GM18519 (cell line): ENCODE results near the gene LAMA3.
A peak's percentile ranks its signal among the peaks of the same experiment; 100 is the strongest.

Experiments
- ATAC-seq: cut with Tn5 transposase; IDR thresholded peaks from one replicate; pipeline ENCODE4 v1.9.1; 2021; ENCODE audit warnings: mild to moderate bottlenecking, moderate library complexity; ENCODE audit not compliant: unreplicated experiment, low FRiP score

Gene LAMA3

DNA sequence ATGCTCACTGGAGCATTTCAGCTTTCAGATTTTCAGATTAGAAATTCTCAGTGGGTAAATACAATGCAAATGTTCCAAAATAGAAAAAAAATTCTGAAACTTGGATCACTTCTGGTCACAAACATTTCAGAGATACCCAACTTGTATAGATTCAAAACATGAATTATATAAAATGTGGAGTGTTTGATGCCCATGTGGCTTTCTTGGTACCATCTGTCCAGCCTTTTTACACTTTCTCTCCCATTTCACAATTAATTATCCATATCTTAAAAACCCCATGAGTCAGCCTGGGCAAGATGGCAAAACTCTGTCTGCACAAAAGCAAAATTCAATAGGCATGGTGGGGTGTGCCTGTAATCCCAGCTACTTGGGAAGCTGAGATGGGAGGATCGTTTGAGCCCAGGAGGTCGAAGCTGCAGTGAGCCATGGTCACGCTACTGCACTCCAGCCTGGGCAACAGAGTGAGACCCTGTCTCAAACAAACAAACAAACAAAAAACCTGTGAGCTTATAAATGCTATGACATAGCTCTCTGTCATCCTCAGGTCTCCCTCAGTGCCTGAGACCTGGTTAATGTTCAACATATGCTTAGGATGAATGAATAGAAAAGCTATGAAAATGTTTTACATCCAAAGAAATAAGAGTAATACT lies 179.0 kb downstream of the LAMA3 start:
- no peak for ATAC-seq

GRCh38 chr18:23870676-23871380 lies 181.6 kb downstream of the LAMA3 start:
- ATAC-seq = no peak

DNA sequence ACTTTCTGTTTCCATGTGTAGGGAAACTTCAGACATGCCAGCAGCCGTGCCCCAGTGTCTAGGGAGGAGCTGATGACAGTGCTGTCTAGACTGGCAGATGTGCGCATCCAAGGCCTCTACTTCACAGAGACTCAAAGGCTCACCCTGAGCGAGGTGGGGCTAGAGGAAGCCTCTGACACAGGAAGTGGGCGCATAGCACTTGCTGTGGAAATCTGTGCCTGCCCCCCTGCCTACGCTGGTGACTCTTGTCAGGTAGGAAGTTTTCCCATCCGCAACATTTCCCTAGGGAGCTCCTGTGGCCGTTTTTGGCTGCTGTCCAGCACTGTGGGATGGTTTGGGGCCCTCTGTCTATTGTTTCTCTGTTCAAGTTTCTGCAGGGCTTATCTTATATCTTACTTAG lies 182.2 kb downstream of the LAMA3 start:
- ATAC-seq = peak; percentile 58

DNA sequence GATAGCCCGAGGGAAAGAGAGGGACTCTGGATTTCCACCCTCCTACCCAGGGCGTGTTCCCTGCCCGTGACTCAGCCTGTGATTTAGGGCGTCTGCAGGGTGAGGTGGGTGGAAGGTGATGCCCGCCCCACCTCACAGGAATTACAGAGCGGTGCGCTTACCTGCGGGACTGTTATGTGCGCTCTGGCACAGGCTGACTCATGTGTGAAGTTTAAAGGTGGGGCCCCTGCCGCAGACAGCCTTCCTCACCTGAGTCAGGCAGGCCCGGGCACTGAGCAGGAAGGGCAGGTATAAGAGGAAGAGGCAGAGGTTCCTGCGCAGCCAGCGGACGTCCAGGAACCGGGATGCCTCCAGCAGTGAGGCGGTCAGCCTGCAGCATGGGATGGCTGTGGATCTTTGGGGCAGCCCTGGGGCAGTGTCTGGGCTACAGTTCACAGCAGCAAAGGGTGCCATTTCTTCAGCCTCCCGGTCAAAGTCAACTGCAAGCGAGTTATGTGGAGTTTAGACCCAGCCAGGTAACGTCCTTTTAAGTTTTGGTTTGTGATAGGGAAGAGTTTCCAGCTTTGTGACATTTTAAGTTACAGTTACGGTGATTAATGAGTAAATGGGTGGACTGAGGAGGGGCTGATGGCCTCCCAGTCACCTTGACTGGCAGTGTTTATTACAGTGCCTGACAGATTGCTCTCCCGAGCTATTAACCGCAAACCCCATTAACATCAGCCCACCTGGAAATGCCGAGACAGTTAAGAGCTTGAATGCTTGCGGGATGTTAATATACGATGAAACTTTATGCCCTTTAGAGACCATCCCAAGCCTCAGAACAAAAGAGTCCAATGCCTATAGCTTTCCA lies 183.7 kb downstream of the LAMA3 start:
- ATAC-seq = no peak

DNA sequence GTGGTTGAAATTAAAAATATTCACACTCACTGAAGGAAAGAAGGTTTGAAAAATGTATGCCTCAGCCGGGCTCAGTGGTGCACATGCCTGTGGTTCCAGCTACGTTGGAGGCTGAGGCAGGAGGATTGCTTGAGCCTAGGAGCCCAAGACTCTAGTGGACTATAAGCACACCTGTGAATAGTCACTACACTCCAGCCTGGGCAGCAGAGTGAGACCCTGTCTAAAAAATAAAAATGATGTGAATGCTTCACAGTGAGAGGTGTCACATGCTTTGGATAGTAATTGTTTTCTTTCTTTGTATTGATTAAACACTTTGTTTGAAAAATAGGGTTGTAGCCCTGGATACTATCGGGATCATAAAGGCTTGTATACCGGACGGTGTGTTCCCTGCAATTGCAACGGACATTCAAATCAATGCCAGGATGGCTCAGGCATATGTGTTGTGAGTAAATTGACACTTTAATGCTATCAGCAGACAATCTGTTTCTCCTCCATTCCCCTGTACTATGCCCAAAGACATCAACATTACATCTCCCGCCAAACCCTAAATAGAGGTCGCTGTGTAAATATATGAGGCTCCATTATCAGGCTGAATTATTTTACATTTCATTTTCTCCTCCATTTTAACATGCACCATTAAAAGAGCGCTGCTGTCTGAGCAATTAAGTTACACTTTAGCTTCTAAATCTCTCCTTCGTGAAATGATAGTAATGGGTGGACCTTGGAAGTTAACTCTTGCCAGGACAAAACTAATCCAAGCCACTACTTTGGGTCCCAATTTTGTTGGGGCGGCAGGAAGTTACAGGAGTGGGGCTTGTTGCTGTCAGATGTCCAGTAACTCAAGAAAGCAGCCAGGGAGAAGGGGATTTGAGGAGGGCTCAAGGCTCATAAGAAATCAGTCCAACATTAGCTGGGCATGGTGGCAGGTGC lies 187.0 kb downstream of the LAMA3 start:
- no peak for ATAC-seq

- ATAC-seq = no peak
Measured at GRCh38 chr18:23876921-23877320, 187.7 kb downstream of the LAMA3 start.

DNA sequence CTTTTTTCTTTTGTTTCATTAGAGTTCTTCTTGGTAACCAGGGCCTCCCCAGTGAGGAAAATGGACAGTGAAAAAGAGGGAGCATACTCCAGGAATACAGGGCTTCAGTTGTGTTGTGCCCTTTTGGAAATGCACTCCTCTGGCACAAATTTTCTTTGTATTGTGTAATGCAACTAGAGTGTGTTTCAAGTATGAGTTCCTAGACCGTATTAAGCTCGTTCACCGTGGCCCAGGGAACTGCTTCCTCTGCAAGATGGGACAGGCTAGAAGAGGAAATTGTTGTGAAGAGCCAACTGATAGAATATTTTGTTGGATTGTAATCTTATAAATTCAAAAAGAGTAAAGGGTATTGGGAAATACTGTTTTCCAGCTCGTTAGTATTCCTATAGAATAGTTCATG lies 188.1 kb downstream of the LAMA3 start:
- ATAC-seq = no peak

DNA sequence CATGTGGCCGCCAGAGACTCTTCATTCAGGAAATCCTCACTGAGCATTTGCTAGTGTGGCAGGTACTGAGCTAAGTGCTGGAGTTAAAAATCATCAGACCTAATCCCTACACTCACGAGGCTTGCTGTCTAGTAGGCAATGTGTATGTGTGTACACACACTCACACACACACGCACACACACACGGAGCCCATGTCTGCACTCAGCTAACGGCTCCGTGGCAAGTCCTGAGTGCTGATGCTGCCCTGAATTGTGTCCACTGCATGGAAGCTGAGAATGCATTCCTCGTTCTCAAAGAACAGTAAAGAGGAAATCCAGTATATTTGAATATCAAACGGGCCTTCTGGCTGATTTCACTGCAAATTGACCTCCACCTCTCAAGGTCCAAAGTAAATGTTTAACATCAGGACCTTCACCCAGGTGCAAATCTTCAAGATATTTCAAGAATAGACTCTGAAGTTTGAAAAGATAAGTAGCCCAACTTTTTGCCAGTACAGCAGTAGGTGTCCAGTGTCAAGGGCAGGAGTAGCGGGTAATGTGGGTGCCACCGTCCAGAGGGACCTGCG lies 189.2 kb downstream of the LAMA3 start:
- no peak for ATAC-seq

GRCh38 chr18:23879126-23879525 lies 189.9 kb downstream of the LAMA3 start:
- no peak for ATAC-seq

DNA sequence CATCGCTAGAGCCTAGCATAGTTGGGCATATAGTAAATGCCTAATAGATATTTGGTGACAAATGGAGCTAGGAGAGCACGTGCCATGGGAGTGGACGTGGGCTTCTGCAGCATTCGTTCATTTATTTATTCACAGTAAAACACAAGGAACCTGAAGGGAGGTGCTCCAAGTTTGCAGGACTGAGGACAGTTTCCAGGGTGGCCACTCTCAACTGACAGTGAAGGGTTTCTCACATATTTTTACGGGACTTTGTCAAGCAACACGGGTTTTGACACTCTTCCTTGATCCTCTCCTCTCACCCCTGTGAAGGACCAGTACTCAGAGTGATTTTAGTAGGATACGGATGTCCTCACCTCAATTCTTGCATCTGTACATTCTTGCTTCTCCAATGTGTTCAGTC lies 190.3 kb downstream of the LAMA3 start:
- ATAC-seq = no peak

DNA sequence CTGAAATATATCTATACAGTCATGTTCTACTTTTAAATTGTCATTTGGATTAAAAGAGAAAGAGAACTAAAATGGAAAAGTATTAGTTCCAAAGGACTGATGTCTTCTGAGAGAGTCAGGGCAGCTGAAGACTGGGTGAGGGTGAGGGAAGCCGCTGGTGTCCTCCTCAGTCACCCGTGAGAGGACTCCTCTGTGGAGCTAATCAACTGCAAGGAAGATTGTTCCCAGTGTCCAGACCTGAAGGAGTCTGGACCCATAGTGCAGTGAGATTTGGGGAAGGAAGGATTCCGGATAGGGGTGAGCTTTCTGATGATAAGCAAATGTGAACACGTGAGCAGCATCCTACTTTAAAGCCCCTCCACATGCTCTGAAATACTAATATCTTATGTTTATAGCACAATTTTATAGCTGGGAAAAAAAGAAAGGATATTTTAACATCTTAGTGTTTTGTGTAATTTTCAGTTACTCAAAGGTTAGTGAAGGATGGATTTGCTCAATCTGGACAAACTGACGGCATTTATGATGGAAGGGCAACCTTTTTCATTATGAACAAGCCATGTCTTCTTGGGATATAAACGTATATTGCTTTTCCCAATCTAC lies 190.8 kb downstream of the LAMA3 start:
- ATAC-seq = no peak

GRCh38 chr18:23880931-23881617 lies 191.8 kb downstream of the LAMA3 start:
- ATAC-seq = no peak

GRCh38 chr18:23881778-23882177 lies 192.5 kb downstream of the LAMA3 start:
- no peak for ATAC-seq

- ATAC-seq = no peak
Measured at GRCh38 chr18:23882616-23883276, 193.5 kb downstream of the LAMA3 start.

GRCh38 chr18:23883277-23883790 lies 194.1 kb downstream of the LAMA3 start:
- ATAC-seq = no peak

DNA sequence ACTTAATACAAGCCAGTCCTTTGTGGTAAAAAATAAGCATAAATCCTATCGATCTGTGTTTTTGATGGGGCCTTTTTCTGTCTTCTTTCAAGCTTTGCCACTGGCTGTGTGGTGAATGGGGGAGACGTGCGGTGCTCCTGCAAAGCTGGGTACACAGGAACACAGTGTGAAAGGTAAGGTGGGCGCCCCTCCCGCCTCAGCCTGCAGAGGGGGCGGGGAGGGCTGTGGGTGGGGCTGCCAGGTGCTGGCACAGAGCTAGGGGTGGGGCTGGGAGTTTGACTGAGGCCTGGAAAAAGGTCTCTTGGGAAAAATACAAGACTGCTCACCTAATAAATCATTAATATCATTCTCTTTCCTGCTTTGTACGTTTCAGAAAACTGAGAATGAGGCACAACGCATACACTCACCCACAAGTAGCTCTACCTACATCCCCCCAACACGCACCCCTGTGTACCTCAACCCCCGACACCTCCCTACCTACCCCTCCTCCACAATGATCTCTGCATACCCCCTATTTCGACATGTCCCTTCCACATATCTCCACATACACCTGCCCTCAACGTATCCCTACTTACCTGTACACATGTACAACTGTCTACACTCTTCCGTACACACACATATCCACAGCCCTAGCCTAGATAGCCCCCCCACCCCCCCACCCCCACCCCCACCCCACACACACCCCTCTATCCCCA lies 195.6 kb downstream of the LAMA3 start:
- ATAC-seq = no peak

GRCh38 chr18:23885750-23886149 lies 196.5 kb downstream of the LAMA3 start:
- ATAC-seq = no peak

DNA sequence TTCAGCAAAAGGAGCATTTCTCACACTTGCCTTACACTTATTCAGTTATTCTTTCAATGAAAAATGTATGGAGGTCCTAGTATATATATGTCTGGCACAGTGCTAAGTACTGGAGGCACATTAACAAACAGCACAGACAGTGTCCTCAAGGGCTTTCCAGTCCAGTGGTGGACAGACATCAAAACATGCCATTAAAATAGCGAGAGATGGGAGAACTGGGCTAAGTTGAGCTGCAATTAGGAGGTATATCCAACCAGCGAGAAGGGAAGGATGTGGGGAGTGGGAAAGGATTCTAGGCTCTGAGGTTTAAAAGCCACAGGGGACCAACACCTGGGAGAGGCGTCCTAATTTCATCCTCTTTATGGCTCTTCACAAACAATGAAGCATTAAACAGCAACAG lies 197.8 kb downstream of the LAMA3 start:
- ATAC-seq = no peak
